Tibial nerve (tissue), 4 donors: ENCODE data around the gene CGB7. TPM values are rescaled to one million over a fixed set of nuclear protein-coding genes. Genes with fewer than 3 reads are reported as not detected.
"Not testable (repeated sequence)": the region's sequence is repeated elsewhere in the genome, so short reads cannot be mapped to it uniquely, and the experiment has no call there.

Source experiments
- DNase-seq, 2 donors: peaks; one replicate each; pipeline ENCODE4 v3.0.0-alpha.2; 2019; ENCODE audit warnings: low spot score in 2 of 2
- H3K27ac ChIP-seq, 4 donors: fragments of 200-600 bp; sonication (generic) in 3 of 4; one replicate each; pipeline ENCODE4 v1.5.1; 2017 to 2019; ENCODE audit warnings: mild to moderate bottlenecking in 1 of 4
- H3K27me3 ChIP-seq, 2 donors: fragments of 200-600 bp; sonication (generic) in 1 of 2; one replicate each; pipeline versions ENCODE4 v1.5.1 to v1.6.0; 2017 to 2019
- H3K36me3 ChIP-seq, 3 donors: fragments of 200-600 bp; sonication (generic); one replicate each; pipeline ENCODE4 v1.5.1; 2018 to 2019
- H3K4me1 ChIP-seq, 4 donors: fragments of 200-600 bp; sonication (generic) in 3 of 4; one replicate each; pipeline ENCODE4 v1.5.1; 2017 to 2019
- H3K4me3 ChIP-seq, 4 donors: fragments of 200-600 bp; sonication (generic) in 3 of 4; one replicate each; pipeline ENCODE4 v1.5.1; 2017 to 2019; ENCODE audit warnings: mild to moderate bottlenecking in 1 of 4, moderate library complexity in 1 of 4
- H3K9me3 ChIP-seq, 4 donors: fragments of 200-600 bp; sonication (generic) in 3 of 4; one replicate each; pipeline ENCODE4 v1.5.1; 2017 to 2019
- CTCF ChIP-seq, 5 experiments: fragments of 200-600 bp in 3 of 5; fragments of 450-650 bp in 2 of 5; sonication (generic) in 3 of 5; IDR thresholded peaks; one replicate each; pipeline ENCODE4 v1.5.1; 2016 to 2019; ENCODE audit warnings: antibody characterized with exemption in 5 of 5, mild to moderate bottlenecking in 3 of 5, moderate library complexity in 2 of 5
- EP300 ChIP-seq, 2 donors: sonication (generic); formaldehyde crosslinking; IDR thresholded peaks; one replicate each; pipeline ENCODE4 v1.6.1; 2017; ENCODE audit warnings: antibody characterized with exemption in 2 of 2, mild to moderate bottlenecking in 1 of 2
- POLR2A ChIP-seq, 2 donors: fragments of 450-650 bp; IDR thresholded peaks; one replicate each; pipeline ENCODE4 v1.6.1; 2017; ENCODE audit warnings: antibody characterized with exemption in 2 of 2, mild to moderate bottlenecking in 2 of 2, moderate library complexity in 2 of 2
- WGBS, 2 donors: methylation state at CpG; one replicate each; pipeline ENCODE4 v1.1.5; 2018; 5-methylcytosine and 5-hydroxymethylcytosine counted together
- total RNA-seq, 4 donors: library from RNA; depleted of rRNA; stranded (reverse); fragments of >200 nt; gene quantifications; one replicate each; pipeline ENCODE4 v1.1.0, GENCODE V29; 2016

Gene CGB7
- total RNA-seq, 4 donors from 2014 or later, result not detected

- Histone ChIP-seq H3K4me3 (peak overlapping the region; percentile 35 to 58 (median 51)), H3K9me3 (no peaks in the 10 kb centered on the region), H3K27ac (no peak overlapping the region), H3K27me3 (peaks cover 0 to 52% of the 10 kb centered on the region in 2 donors), H3K36me3 (no peaks in the 10 kb centered on the region), H3K4me1 (peaks cover 0 to 27% (median 14%) of the 10 kb centered on the region in 4 donors)
- TF ChIP-seq POLR2A (IDR thresholded peaks at IDR 0.05) (no peak), CTCF (IDR thresholded peaks at IDR 0.05) (peak in 4 of 5 experiments; percentile 26 to 35 (median 32)), EP300 (IDR thresholded peaks at IDR 0.05) (no peak)
- peak; percentile 10 to 25 for DNase-seq
- WGBS, 2 donors, result 0 to 1% methylated on average over 18 to 60 of the region's 63 CpGs
These were observed 1.2 kb downstream of the CGB7 start for GRCh38 chr19:49056101-49056901.

- not testable (repeated sequence) for H3K9me3 ChIP-seq, H3K4me3 ChIP-seq, H3K27me3 ChIP-seq, H3K27ac ChIP-seq, DNase-seq, H3K4me1 ChIP-seq, H3K36me3 ChIP-seq
- WGBS, 2 donors, result 74 to 81% methylated on average over 11 to 22 of the region's 24 CpGs
These were observed 7.0 kb downstream of the CGB7 start for GRCh38 chr19:49050376-49051033.

- 76 to 92% methylated on average over 3 of the region's 4 CpGs for WGBS, 2 donors
- not testable (repeated sequence) for H3K27ac ChIP-seq, DNase-seq, H3K4me3 ChIP-seq, H3K4me1 ChIP-seq, H3K27me3 ChIP-seq, H3K36me3 ChIP-seq, H3K9me3 ChIP-seq
These were observed 7.7 kb downstream of the CGB7 start for GRCh38 chr19:49049834-49050233.

GRCh38 chr19:49049011-49049410 is 8.5 kb downstream of the CGB7 start, which contains the start of gene CGB8:
TSS of gene CGB8 (minus strand) at chr19:49049111. CDS start at chr19:49048739, 372 bp downstream.
- not testable (repeated sequence) for H3K36me3 ChIP-seq, H3K27ac ChIP-seq, H3K27me3 ChIP-seq, H3K9me3 ChIP-seq, DNase-seq, H3K4me1 ChIP-seq, H3K4me3 ChIP-seq
- WGBS, 2 donors, result 52 to 56% methylated on average over 6 to 9 of the region's 12 CpGs

GRCh38 chr19:49043548-49043947 is 14.0 kb downstream of the CGB7 start, which contains the start of gene CGB5:
TSS of gene CGB5 (plus strand) at chr19:49043848. CDS start at chr19:49044210, 362 bp downstream.
- not testable (repeated sequence) for H3K4me3 ChIP-seq, DNase-seq, H3K27ac ChIP-seq, H3K4me1 ChIP-seq, H3K27me3 ChIP-seq, H3K36me3 ChIP-seq, H3K9me3 ChIP-seq
- WGBS, 2 donors, result 62 to 65% methylated on average over 14 to 15 of the region's 15 CpGs

- H3K9me3 ChIP-seq, H3K4me3 ChIP-seq, H3K27me3 ChIP-seq, H3K4me1 ChIP-seq, DNase-seq, H3K27ac ChIP-seq, H3K36me3 ChIP-seq: not testable (repeated sequence)
- 77 to 89% methylated on average over 2 to 4 of the region's 4 CpGs for WGBS, 2 donors
These were observed 14.9 kb downstream of the CGB7 start for GRCh38 chr19:49042666-49043065.

- TF ChIP-seq EP300 (IDR thresholded peaks at IDR 0.05) (no peak), POLR2A (IDR thresholded peaks at IDR 0.05) (no peak), CTCF (IDR thresholded peaks at IDR 0.05) (no peak)
- DNase-seq, result no peak
- Histone ChIP-seq H3K4me1 (no peaks in the 10 kb centered on the region), H3K27me3 (no peaks in the 10 kb centered on the region), H3K4me3 (no peak overlapping the region), H3K36me3 (no peaks in the 10 kb centered on the region), H3K27ac (no peak overlapping the region), H3K9me3 (no peaks in the 10 kb centered on the region)
- WGBS, 2 donors, result 74 to 85% methylated on average over 17 of the region's 17 CpGs
These were observed 15.4 kb downstream of the CGB7 start for GRCh38 chr19:49042177-49042576.

- H3K27ac ChIP-seq, H3K4me3 ChIP-seq, H3K9me3 ChIP-seq, DNase-seq, H3K36me3 ChIP-seq, H3K27me3 ChIP-seq, H3K4me1 ChIP-seq: not testable (repeated sequence)
- 54 to 59% methylated on average over 9 of the region's 9 CpGs for WGBS, 2 donors
These were observed 17.8 kb downstream of the CGB7 start for GRCh38 chr19:49039736-49040135.

GRCh38 chr19:49038557-49039276 is 18.8 kb downstream of the CGB7 start:
- not testable (repeated sequence) for H3K36me3 ChIP-seq, H3K27me3 ChIP-seq, H3K9me3 ChIP-seq, H3K27ac ChIP-seq, DNase-seq, H3K4me1 ChIP-seq, H3K4me3 ChIP-seq
- WGBS, 2 donors, result 82 to 83% methylated on average over 17 to 26 of the region's 26 CpGs

- not testable (repeated sequence) for H3K4me1 ChIP-seq, H3K27me3 ChIP-seq, H3K27ac ChIP-seq, H3K4me3 ChIP-seq, H3K36me3 ChIP-seq, DNase-seq, H3K9me3 ChIP-seq
- WGBS, 2 donors, result 83 to 89% methylated on average over 8 of the region's 8 CpGs
These were observed 19.4 kb downstream of the CGB7 start for GRCh38 chr19:49038111-49038510.
